Measurements from ENCODE around the gene ASPHD1.
A peak's percentile ranks its signal among the peaks of the same experiment; 100 is the strongest.

ASPHD1 gene

GRCh38 chr16:29900102-29900887, at the start of gene ASPHD1:
Gene ASPHD1 (plus strand): TSS chr16:29900488. CDS start chr16:29900972, 484 bp downstream.
- TF ChIP-seq CTCF (IDR thresholded peaks at IDR 0.05) = no peak
- H3K4me2 ChIP-seq (ENCODE audit: low read length) = peak within 1 kb of the TSS; percentile 56
- peak within 1 kb of the TSS; percentile 39 for H3K9ac ChIP-seq
- no peaks in the 10 kb centered on the region for H3K27me3 ChIP-seq (ENCODE audit: control insufficient read depth, insufficient read depth, low read length)
- no peaks in the 10 kb centered on the region for H3K36me3 ChIP-seq (ENCODE audit: control insufficient read depth, insufficient read depth, low read length)
- peak within 1 kb of the TSS; percentile 97 for H3K27ac ChIP-seq
- H3K4me1 ChIP-seq = peaks cover 11% of the 10 kb centered on the region
- H3K9me3 ChIP-seq (ENCODE audit: control insufficient read depth, low read length) = no peaks in the 10 kb centered on the region
- H2AFZ ChIP-seq = peak within 1 kb of the TSS; percentile 97
- H3K79me2 ChIP-seq = no peaks in the 10 kb centered on the region
- peak within 1 kb of the TSS; percentile 22 for H3K4me3 ChIP-seq (ENCODE audit: low read depth, low read length)

- no peak for TF ChIP-seq CTCF (IDR thresholded peaks at IDR 0.05)
- no peak overlapping the region for H3K27ac ChIP-seq
- H3K9ac ChIP-seq = no peak overlapping the region
- no peak overlapping the region for H3K4me2 ChIP-seq (ENCODE audit: low read length)
- H3K27me3 ChIP-seq (ENCODE audit: control insufficient read depth, insufficient read depth, low read length) = no peaks in the 10 kb centered on the region
- no peak overlapping the region for H2AFZ ChIP-seq
- H3K79me2 ChIP-seq = no peaks in the 10 kb centered on the region
- no peaks in the 10 kb centered on the region for H3K9me3 ChIP-seq (ENCODE audit: control insufficient read depth, low read length)
- no peaks in the 10 kb centered on the region for H3K4me1 ChIP-seq
- H3K36me3 ChIP-seq (ENCODE audit: control insufficient read depth, insufficient read depth, low read length) = no peaks in the 10 kb centered on the region
- H3K4me3 ChIP-seq (ENCODE audit: low read depth, low read length) = no peak overlapping the region
Observed at GRCh38 chr16:29850998-29851397, 49.3 kb upstream of the ASPHD1 start.

- H3K27ac ChIP-seq = no peak overlapping the region
- no peaks in the 10 kb centered on the region for H3K27me3 ChIP-seq (ENCODE audit: control insufficient read depth, insufficient read depth, low read length)
- H3K4me3 ChIP-seq (ENCODE audit: low read depth, low read length) = no peak overlapping the region
- no peaks in the 10 kb centered on the region for H3K79me2 ChIP-seq
- no peak overlapping the region for H2AFZ ChIP-seq
- no peak for TF ChIP-seq CTCF (IDR thresholded peaks at IDR 0.05)
- no peaks in the 10 kb centered on the region for H3K36me3 ChIP-seq (ENCODE audit: control insufficient read depth, insufficient read depth, low read length)
- no peaks in the 10 kb centered on the region for H3K9me3 ChIP-seq (ENCODE audit: control insufficient read depth, low read length)
- H3K4me1 ChIP-seq = no peaks in the 10 kb centered on the region
- H3K4me2 ChIP-seq (ENCODE audit: low read length) = no peak overlapping the region
- H3K9ac ChIP-seq = no peak overlapping the region
Observed at GRCh38 chr16:29852654-29853053, 47.6 kb upstream of the ASPHD1 start.

GRCh38 chr16:29854520-29855100, 45.7 kb upstream of the ASPHD1 start:
- Histone ChIP-seq H3K9ac (no peak overlapping the region), H3K4me1 (no peaks in the 10 kb centered on the region), H3K27ac (no peak overlapping the region), H3K79me2 (no peaks in the 10 kb centered on the region), H2AFZ (no peak overlapping the region), H3K36me3 (ENCODE audit: control insufficient read depth, insufficient read depth, low read length) (no peaks in the 10 kb centered on the region), H3K27me3 (ENCODE audit: control insufficient read depth, insufficient read depth, low read length) (no peaks in the 10 kb centered on the region), H3K9me3 (ENCODE audit: control insufficient read depth, low read length) (no peaks in the 10 kb centered on the region), H3K4me2 (ENCODE audit: low read length) (no peak overlapping the region), H3K4me3 (ENCODE audit: low read depth, low read length) (no peak overlapping the region)
- TF ChIP-seq CTCF (IDR thresholded peaks at IDR 0.05) = no peak

Data from parathyroid adenoma (tissue), 2 donors.